Skin epidermis (tissue), 12 donors: Measurements from ENCODE around the gene RANBP10.
A peak's percentile ranks its signal among the peaks of the same experiment; 100 is the strongest.
"Not testable (repeated sequence)": the region's sequence is repeated elsewhere in the genome, so short reads cannot be mapped to it uniquely, and the experiment has no call there.

Source experiments
- H3K27ac ChIP-seq, 21 experiments: fragments of 200-600 bp; sonication (generic) in 11 of 21; one replicate each; pipeline ENCODE4 v1.5.0; 2020; ENCODE audit warnings: mild to moderate bottlenecking in 3 of 21, inconsistent platforms in 2 of 21, moderate library complexity in 2 of 21
- H3K4me3 ChIP-seq, 7 experiments: fragments of 200-600 bp; sonication (generic) in 2 of 7; one replicate each; pipeline ENCODE4 v1.5.0; 2020; ENCODE audit warnings: inconsistent platforms in 2 of 7, mild to moderate bottlenecking in 2 of 7, moderate library complexity in 1 of 7

RANBP10 gene

GRCh38 chr16:67699265-67699664, 107.1 kb downstream of the RANBP10 start:
- Histone ChIP-seq H3K27ac (peak overlapping the region in 2 of 21 experiments; percentile 12 to 79), H3K4me3 (no peak overlapping the region)

- Histone ChIP-seq H3K27ac (peak overlapping the region in 12 of 21 experiments; percentile 26 to 79 (median 56)), H3K4me3 (no peak overlapping the region)
These were observed 108.8 kb downstream of the RANBP10 start for GRCh38 chr16:67697422-67698185.

GRCh38 chr16:67694611-67695010, 111.7 kb downstream of the RANBP10 start:
- H3K27ac ChIP-seq, result no peak overlapping the region
- no peak overlapping the region for H3K4me3 ChIP-seq

- H3K4me3 ChIP-seq, H3K27ac ChIP-seq: not testable (repeated sequence)
These were observed 112.7 kb downstream of the RANBP10 start for GRCh38 chr16:67693517-67694285.

- H3K27ac ChIP-seq, result peak overlapping the region in 19 of 21 experiments; percentile 32 to 84 (median 66)
- H3K4me3 ChIP-seq, result no peak overlapping the region
These were observed 120.8 kb downstream of the RANBP10 start for GRCh38 chr16:67685388-67686112.

GRCh38 chr16:67683767-67684166, 122.6 kb downstream of the RANBP10 start:
- no peak overlapping the region for H3K4me3 ChIP-seq
- H3K27ac ChIP-seq, result peak overlapping the region in 8 of 21 experiments; percentile 17 to 70 (median 50)

- Histone ChIP-seq H3K27ac (peak overlapping the region in 1 of 21 experiments; percentile 19), H3K4me3 (no peak overlapping the region)
These were observed 126.1 kb downstream of the RANBP10 start for GRCh38 chr16:67679935-67680897.

GRCh38 chr16:67678354-67679023, 127.9 kb downstream of the RANBP10 start:
- Histone ChIP-seq H3K27ac (peak overlapping the region in 2 of 21 experiments; percentile 24 to 63), H3K4me3 (no peak overlapping the region)

GRCh38 chr16:67677712-67678111, 128.6 kb downstream of the RANBP10 start:
- H3K4me3 ChIP-seq, result no peak overlapping the region
- H3K27ac ChIP-seq, result peak overlapping the region in 6 of 21 experiments; percentile 5 to 63 (median 20)

GRCh38 chr16:67676939-67677338, 129.4 kb downstream of the RANBP10 start:
- peak overlapping the region in 11 of 21 experiments; percentile 0 to 63 (median 37) for H3K27ac ChIP-seq

GRCh38 chr16:67676516-67676915, 129.8 kb downstream of the RANBP10 start:
- peak overlapping the region in 11 of 21 experiments; percentile 0 to 63 (median 37) for H3K27ac ChIP-seq
- no peak overlapping the region for H3K4me3 ChIP-seq

More at GRCh38 chr16:67676939-67677338, 129.4 kb downstream of the RANBP10 start:
- no peak overlapping the region for H3K4me3 ChIP-seq

- H3K4me3 ChIP-seq, result no peak overlapping the region
- peak overlapping the region in 8 of 21 experiments; percentile 5 to 60 (median 30) for H3K27ac ChIP-seq
These were observed 130.4 kb downstream of the RANBP10 start for GRCh38 chr16:67675999-67676398.

GRCh38 chr16:67675579-67675935, 130.8 kb downstream of the RANBP10 start:
- H3K4me3 ChIP-seq, result no peak overlapping the region
- peak overlapping the region in 6 of 21 experiments; percentile 6 to 85 (median 69) for H3K27ac ChIP-seq

GRCh38 chr16:67674851-67675578, 131.3 kb downstream of the RANBP10 start:
- H3K4me3 ChIP-seq, result no peak overlapping the region
- peak overlapping the region in 18 of 21 experiments; percentile 49 to 86 (median 80) for H3K27ac ChIP-seq

GRCh38 chr16:67673712-67674580, 132.4 kb downstream of the RANBP10 start:
- Histone ChIP-seq H3K4me3 (no peak overlapping the region), H3K27ac (peak overlapping the region in 20 of 21 experiments; percentile 49 to 86 (median 78))
